NCI-H2107 treated with DMSO at 0.1 percent for 48 hours (cell line): Measurements from ENCODE around the gene LACTBL1.
"Not testable (repeated sequence)": the region's sequence is repeated elsewhere in the genome, so short reads cannot be mapped to it uniquely, and the experiment has no call there.

ENCODE experiments used
- DNase-seq: peaks from one replicate; lab custom pipeline; 2025; ENCODE audit not compliant: unreplicated experiment; lab: John Stamatoyannopoulos, UW

LACTBL1 gene

DNA sequence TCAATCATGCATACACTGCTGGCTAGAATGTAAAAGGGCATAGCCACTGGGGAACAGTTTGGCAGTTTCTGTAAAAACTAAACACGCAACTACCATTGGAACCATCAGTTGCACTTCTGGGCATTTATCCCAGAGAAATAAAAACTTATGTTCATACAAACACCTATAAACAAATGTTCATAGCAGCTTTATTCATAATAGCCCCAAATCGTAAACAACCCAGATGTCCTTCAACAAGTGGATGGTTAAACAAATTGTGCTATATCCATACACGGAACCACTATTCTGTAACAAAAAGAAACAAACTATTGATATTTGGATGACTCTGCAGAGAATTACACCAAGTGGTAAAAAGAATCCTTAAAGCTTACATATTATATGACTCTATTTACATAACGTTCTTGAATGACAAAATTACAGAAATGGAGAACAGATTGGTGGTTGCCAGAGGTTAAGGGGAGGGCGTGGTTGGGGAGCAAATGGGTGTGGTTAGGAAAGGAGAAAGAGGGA, 22.8 kb downstream of the LACTBL1 start:
- DNase-seq: no peak

DNA sequence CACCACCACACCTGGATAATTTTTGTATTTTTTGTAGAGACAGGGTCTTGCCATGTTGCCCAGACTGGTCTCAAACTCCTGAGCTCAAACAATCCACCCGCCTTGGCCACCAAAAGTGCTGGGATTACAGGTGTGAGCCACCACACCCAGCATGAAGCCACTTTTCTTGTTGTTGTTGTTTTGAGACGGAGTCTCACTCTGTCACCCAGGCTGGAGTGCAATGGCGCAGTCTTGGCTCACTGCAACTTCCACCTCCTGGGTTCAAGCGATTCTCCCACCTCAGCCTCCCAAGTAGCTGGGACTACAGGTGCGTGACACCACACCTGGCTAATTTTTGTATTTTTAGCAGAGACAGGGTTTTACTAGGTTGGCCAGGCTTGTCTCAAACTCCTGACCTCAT, 27.5 kb downstream of the LACTBL1 start:
- not testable (repeated sequence) for DNase-seq

DNA sequence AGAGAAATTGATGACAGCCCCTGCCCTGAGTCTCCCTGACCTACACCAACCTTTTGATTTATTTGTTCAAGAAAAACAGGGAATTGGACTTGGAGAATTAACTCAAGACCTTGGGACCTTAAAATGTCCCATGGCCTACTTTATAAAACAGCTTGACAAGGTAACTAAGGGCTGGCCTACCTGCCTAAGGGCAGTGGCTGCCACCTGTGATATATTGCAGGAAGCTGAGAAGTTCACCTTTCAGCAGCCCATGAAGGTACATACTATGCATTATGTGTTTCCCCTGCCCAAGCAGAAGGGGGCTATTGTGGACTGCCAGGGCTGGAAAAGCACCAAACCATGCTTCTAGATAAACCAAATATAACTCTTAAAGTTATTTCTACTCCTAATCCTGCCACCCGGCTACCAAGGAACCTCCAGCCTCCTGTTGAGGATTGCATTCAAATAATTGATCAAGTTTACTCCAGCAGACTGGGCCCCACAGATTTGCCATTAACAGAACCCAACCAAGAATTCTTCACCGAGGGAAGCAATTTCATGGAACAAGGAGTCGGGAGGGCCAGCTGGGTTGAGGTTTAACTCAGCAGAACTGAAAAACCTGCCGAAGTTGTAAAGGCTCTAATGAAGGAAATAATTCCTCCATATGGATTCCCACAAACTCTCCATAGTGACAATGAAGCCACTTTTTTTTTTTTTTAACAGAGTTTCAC, 28.2 kb downstream of the LACTBL1 start:
- no peak for DNase-seq

DNA sequence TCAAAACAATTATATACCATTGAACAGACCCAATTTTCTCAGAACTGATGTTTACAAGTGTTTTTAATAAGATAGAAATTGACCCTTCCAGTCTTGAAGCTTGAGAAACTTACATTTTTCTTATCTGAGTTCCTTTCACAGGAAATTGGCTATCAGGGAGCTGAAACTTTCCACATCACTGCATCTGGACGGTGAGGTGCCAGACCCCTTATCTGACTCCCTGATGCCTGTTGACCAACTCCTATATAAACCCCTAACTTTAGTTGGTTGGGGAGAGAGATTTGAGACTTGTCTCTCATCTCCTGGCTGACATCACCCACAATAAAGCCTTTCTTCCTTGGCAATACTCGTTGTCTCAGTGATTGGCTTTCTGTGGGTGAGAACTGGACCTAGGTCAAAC, 31.4 kb downstream of the LACTBL1 start:
- no peak for DNase-seq

DNA sequence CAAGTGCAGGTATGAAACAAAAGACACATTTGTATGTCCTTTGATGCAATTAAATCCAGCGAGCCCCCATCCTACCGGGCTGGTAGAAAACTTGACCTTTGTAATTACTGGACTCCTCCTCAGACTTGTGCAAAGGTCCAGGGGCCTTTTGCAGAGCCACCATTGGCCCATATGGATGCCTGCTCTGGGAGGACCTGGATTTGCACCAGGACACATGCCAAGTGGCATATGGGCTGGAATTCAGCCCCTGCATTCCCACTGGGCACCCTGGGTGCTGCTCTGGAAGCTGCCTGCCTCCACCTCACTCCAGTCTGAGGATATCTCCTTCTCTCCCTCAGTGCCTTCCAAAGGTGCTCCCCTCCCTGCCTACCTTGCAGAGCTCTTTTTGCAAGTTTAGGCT, 36.0 kb downstream of the LACTBL1 start:
- no peak for DNase-seq

DNA sequence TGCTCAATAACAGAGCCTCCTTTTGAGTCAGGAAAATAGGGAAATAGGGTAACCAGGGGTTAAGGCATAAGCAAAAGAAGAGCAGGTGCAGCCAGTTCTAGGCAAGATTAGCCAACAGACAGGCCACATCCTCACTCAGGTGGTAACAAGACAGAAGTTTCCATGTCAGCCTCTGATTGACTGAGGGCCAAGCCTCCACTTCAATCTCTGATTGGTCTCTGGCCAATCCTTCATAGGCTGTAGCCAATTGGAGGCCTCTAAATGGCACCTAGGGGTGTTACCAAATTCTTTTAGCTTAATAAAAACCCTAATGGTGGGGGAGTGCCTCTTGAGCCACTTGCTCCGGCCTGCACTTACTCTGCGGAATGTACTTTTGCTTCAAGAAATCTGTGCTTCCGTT, 37.2 kb downstream of the LACTBL1 start:
- no peak for DNase-seq

DNA sequence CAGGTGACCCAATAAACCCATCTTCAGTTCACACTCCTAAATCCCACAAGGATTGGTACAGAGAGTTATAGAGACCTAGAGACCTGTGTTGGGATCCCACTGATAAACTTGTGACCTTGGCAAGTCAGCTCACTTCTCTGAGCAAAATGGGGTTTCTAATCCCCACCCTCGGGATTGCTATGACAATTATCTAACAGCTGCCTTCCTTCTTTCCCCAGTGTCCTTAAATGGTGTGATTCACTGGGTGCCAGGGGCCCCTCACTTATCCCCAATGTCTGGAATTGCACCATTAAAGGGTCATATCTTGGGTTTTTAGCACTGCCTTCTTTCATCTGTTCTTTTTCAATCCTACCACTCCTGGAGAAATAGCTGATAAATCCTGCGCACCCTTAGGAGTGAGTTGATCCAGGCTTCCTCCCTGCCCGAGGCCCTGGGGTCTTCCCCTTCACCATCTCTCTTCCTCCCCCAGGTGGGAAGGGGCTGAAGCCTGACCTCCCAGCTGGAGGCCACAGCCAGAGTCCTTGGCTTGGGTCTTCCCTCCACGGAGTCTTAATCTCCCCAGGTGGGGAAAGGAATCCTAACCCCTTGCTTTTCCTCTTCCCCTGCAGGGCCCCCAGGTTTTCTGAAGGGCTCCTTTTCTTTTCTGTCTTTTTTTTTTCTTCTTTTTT, 39.7 kb downstream of the LACTBL1 start:
- no peak for DNase-seq

DNA sequence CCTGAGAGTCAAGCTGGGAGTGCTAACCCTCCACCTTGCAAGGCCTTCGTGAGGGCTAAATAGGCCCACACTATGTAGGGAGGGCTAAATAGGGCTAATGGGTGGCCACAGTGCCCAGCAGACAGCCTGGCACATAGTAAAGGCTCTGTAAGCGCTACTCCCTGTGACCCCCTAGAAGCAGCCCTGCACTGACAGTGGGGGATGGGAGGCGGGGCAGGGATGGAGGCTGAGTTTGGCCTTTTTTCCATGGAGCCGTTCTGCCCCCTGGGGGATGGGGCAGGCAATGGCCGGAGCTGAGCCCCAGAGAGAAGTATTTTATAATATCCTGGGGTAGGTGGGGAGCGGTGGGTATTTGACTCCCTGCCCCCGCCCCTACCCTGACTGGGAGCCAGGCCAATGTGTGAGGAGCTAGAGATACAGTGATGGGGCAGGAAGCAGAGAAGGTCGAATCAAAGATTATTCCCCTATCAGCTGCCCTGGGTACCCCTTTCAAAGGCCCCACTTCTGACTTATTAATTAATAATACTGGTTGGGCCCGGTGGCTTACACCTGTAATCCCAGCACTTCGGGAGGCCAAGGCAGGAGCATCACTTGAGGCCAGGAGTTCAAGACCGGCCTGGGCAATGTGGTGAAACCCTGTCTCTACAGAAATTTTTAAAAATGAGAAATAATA, 42.3 kb downstream of the LACTBL1 start:
- peak; percentile 30 for DNase-seq

DNA sequence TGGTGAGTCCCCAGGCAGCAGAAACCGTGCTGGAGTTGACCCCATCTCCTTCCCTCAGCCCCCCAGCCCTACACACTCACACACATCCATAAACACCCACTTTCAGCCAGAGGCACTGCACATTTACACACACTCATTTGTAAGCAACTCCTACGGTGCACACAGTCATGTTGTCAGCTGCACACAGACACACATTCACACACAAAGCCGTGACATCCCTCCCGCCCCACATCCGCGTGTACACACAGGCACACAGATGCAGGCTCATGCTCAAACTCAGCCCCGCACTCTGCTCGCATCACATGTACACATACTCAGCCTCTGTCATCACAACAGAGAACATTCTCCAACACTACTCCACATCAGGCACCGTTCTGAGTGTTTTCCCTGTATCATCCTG, 47.6 kb downstream of the LACTBL1 start:
- DNase-seq: no peak

DNA sequence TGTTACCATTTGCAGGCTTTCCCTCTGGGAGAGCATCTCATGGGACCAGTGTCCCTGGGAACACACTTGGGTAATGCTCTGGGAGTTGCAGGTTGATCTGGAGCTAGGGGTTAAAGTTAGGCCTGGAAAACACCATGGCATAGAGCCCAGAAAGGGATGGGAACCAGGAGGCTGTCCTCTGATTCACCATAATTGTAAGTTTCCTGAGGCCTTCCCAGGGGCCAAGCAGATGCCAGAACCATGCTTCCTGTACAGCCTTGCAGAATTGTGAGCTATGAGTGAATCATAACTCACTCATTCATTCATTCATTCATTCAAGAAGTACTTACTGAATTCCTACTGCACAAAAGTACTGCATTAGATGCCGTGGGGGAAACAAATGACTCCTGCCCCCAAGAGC, 50.0 kb downstream of the LACTBL1 start:
- DNase-seq: no peak

DNA sequence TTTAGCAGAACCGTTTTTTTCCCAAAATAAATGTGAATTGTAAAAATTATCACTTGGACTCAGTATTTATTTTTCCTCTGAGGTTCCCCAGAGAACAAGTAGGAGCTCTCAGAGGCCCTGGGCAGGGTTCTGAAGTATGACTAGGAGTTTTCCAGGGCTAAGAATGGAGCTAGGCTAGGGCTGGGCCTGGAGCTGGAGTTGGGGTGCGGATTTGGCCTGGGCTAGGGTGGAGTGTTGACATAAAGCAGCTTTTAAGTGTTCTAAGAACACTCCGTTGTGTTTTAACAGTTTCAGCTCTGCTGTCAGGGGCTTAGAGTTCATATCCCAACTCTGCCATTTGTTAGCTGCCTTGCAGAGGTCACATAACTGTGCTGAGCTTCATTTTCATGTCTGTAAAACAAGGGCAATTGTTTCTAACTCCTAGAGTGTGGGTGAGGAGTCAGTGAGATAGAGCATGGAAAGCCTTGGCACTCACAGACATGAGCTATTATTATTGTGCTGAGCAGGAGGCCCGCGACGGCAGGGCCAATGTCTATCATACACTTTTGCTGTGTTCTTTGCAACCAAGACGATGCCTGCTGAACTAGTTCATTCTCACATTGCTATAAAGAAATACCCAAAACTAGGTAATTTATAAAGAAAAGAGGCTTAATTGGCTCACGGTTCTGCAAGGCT, 51.1 kb downstream of the LACTBL1 start:
- no peak for DNase-seq

DNA sequence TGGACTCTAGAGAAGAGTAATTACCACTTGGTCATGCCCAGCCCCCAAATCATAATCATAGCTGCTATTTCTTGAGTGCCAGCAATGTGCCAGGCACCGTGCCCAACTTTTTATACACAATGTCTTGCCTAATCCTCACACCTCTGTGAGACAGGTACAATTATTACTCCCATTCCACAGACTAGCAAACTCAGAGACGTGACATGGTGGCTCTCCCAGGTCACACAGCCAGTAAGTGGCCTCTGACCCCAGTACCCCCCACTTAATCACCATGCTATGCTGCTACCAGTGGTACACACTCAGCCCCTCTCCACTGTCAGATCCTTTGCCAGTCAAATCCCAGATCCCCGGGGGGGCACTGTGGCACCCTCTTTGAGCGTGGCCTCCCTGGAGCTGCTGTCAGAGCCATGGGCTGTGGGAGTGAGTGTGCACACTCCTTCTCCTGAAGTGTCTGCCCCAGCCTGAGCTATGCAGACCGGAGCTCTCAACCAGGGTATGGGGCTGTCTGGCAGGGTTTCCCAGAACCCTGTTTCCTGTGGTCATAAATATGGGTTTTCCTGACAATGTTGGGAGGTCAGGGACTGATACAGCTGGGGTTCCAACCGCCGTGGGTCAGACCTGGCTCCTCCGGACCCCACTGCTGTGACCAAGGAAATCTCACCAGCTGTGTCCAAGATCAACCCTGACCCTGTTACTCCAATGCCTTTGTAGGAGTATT, 51.8 kb downstream of the LACTBL1 start:
- DNase-seq: no peak

DNA sequence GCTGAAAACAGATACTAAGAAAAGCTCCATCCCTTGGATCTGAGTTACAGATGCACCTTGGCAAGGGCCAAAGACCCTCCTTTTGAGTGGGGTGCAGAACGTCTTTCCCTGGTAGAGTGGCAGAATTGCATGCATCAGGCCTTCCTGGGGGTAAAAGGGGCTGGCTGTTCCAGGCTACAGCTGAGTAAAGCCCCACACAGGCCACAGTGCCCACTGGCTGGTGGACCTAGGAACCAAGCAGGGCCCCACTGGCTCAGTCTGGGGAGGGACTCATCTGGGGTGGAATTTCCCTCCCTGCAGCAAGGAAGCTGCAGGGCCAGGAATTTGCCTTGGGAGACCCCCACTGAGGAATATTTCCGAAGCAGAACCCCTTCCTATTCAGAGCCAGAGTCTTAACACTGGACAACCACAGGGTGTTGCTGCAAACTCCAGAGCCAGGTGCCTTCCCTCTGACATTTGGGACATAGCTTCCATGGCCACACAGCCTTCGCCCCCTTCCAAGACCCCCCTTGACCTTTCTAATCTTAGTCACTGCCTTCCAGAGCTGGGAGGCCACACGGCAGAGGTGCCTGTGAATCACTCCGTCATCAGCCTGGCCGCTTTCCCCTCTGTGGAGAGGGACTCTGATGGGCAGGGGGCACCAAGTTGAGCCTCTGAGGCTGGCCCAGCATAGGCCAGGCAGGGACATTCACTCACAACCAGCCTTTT, 52.5 kb downstream of the LACTBL1 start:
- no peak for DNase-seq

DNA sequence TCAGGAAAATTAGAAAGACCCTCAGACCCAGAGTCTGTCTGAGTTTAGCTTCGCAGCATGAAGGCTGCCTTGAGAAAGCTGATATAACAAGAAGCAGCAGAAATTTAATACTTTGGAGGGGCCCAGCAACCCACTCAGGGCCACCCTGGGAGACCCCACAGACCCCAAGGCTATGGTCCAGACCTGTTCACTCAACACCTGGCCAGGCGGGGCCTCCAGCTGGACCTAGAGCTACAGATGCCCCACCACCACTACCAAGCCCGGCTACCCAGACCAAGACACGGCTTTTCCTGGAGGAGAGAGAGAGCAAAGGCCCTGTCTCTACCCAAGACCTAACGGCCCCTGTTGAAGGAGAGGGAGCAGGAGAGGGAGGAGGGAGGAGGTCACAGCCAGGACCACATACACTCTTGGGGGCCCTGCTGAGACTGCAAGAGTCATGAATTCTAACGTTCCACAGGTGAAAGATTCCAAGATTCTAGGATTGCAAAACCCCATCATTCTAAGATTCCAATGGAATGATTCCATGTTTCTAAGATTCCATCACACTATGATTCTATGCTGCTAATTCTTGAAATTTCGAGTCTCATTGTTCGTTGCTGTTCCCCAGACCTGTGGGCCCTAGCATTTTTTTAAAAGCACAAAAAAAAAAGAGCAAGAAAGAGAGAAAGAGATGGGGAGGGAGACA, 53.2 kb downstream of the LACTBL1 start:
- no peak for DNase-seq

DNA sequence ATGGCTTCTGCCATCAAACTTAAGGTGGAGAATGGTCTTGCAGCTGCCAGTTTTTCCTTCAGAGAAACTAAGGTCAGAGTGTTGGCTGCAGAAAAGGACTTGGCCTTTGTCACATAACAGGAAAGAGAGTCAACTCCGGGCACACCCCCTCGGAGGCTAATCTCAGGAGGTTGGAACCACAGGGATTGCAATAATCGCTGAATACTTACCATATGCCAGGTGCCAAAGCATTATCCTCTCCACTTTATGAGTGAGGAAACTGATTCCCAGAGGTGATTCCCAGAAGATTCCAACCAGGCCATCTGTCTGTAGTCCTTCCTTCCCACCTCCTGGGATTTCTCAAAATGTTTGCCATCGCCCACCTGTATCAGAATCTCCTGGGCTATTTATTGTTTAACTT, 54.0 kb downstream of the LACTBL1 start:
- DNase-seq: no peak

DNA sequence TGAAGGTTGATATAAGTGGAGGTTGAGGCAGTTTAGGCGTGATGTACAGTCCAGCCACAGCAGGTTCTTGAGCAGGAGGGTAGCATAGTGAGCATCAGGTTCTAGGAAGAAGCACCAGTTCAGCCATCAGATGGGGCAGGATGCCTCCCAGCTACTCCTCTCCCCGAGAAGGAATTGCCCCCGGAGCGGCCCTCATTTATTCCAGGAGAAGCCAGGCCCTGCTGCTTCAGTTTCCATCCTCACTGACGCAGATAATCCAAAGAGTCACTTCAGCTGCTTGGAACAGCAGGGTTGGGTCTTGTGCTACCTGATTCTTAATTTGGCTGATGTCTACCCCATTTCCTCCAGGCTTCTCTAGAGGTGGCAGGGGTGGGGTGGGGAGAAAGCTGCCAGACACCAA, 54.7 kb downstream of the LACTBL1 start:
- no peak for DNase-seq

DNA sequence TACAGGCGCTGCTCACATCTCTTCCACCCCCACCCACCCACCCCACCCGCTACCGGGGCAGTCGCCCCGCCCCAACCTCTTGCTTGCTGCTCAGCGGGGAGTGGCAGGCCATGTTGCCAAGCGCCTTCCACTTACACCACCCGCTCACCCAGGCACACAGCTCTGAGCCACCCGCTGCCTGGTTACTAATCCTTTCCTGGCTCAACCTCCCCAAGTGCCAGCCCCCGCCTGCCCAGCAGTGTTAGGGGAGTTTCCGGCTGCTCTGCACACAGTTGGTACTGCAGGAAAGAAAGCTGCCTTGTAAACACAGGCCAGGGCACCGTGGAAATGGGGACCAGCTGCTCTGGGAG, 56.2 kb downstream of the LACTBL1 start:
- peak; percentile 55 for DNase-seq

DNA sequence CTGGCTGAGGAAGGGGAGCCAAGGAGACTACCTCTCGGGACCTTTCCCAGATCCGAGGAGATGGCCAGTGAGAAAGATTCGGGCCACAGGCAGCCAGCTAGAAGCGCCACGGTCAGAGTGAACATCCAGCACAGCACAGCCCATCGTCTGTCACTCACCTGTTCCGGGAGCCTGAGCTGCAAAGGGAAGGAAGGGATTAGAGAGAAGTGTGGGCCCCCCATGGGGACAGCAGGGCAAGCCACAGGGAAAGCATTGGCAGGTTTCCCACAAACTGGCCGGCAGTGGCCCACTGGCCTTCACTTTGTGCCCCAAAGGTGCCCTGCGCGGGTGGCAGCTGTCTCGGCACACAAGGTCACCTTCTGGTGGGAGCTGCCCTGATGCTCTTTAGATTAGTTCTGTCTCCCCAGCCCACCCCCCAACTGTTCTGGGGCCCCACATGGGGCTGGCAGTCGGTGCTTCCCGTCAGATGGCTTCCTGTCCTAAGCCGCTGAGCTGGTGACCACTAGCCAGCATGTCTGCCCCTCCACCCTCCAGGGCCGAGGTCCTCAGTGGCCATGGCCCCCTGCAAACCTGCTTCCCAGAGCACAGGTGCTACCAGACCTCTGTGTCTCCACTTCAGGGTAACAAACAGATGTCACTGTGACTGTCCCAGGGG, 56.7 kb downstream of the LACTBL1 start:
- no peak for DNase-seq

DNA sequence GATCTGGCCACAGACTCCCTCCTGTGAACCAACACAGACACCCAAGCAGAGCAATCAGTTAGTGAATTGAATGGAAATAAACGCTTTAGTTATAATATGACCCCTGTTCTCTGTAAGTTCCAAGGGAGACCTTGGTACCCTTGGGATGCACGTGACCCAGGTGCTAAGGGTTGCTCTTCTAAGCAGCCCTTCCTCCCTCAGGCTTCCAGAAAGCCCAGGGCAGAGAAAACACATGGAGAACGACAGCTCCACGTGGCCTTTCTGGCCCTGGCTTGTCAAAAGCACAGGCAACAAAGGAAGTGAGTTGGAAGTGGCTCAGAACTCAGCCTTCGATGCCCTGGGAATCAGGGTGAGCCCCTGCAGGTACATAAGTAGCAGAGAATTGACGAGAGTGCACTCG, 57.4 kb downstream of the LACTBL1 start:
- no peak for DNase-seq
